ENCODE data around the gene SCUBE3.

Gene SCUBE3

DNA sequence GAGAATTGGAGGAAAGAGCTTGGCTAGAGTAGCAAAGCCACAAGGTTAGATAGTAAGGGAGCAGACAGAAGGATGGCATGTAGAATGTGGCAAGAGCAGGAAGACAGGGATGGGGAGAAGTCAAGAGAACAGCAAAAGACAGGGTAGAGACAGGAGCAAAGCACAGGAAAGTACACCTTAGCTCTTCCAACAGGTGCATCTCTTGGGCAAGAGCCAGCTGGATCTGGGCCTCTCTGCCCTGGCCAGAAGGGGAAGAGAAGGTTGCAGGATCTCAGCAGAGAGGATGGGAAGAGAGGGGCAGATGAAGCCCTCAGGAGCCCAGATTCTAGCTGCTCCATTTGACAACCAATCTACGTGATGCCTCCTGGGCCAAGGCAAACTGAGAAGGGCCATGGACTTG is 16.7 kb downstream of the SCUBE3 start:
- no peaks in the 10 kb centered on the region for H3K9me3 Mint-ChIP-seq
- no peaks in the 10 kb centered on the region for H3K36me3 Mint-ChIP-seq (ENCODE audit: low read depth)
- H3K27ac Mint-ChIP-seq, result no peak overlapping the region
- no peak overlapping the region for H3K4me3 Mint-ChIP-seq
- H3K27me3 Mint-ChIP-seq, result no peaks in the 10 kb centered on the region
- no peak for DNase-seq
- no peaks in the 10 kb centered on the region for H3K4me1 Mint-ChIP-seq (ENCODE audit: low read depth)

GRCh38 chr6:35230950-35231349 is 17.2 kb downstream of the SCUBE3 start:
- no peak for DNase-seq
- no peaks in the 10 kb centered on the region for H3K9me3 Mint-ChIP-seq
- no peaks in the 10 kb centered on the region for H3K4me1 Mint-ChIP-seq (ENCODE audit: low read depth)
- no peaks in the 10 kb centered on the region for H3K27me3 Mint-ChIP-seq
- H3K36me3 Mint-ChIP-seq (ENCODE audit: low read depth), result no peaks in the 10 kb centered on the region
- no peak overlapping the region for H3K27ac Mint-ChIP-seq
- no peak overlapping the region for H3K4me3 Mint-ChIP-seq

DNA sequence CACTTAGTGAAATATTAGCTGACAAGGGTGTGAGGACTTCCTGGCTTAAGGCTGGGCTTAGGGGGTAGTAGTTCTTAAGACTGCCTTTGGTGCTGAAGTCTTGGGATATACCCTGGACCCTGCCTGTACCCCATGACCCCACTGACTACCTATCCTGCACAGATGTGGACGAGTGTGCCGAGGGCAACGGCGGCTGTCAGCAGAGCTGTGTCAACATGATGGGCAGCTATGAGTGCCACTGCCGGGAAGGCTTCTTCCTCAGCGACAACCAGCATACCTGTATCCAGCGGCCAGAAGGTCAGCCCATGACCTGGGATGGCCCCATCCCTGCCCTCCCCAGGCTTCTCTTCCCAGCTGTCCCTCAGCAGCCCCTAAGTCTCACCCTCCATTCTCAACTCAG is 17.8 kb downstream of the SCUBE3 start:
- DNase-seq, result no peak
- Mint-ChIP-seq H3K4me1 (ENCODE audit: low read depth) (no peaks in the 10 kb centered on the region), H3K27me3 (no peaks in the 10 kb centered on the region), H3K9me3 (no peaks in the 10 kb centered on the region), H3K36me3 (ENCODE audit: low read depth) (no peaks in the 10 kb centered on the region), H3K4me3 (no peak overlapping the region), H3K27ac (no peak overlapping the region)

DNA sequence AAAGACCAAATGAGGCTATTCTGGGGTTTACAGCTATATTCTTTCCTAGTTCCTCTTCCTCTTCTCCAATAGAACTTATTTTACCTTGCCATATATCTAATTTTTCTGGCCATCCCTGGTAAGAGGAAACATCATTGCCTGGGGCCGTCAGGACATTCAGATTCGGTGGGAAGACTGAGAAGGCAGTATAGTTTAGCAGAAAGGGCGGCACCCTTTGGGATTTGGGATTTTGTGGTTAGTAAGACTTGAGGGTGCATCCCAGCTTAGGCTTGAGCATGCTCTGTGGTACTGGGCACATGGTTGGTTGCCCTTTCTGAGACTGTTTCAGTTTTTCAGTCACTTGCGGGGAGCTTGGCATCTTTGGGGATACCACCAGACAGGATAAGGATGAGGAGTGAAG is 21.1 kb downstream of the SCUBE3 start:
- H3K36me3 Mint-ChIP-seq (ENCODE audit: low read depth), result no peaks in the 10 kb centered on the region
- DNase-seq, result no peak
- H3K27me3 Mint-ChIP-seq, result no peaks in the 10 kb centered on the region
- no peaks in the 10 kb centered on the region for H3K9me3 Mint-ChIP-seq
- H3K4me1 Mint-ChIP-seq (ENCODE audit: low read depth), result no peaks in the 10 kb centered on the region
- no peak overlapping the region for H3K27ac Mint-ChIP-seq
- no peak overlapping the region for H3K4me3 Mint-ChIP-seq

GRCh38 chr6:35236223-35236622 is 22.5 kb downstream of the SCUBE3 start:
- Mint-ChIP-seq H3K27ac (no peak overlapping the region), H3K36me3 (ENCODE audit: low read depth) (no peaks in the 10 kb centered on the region), H3K9me3 (no peaks in the 10 kb centered on the region), H3K27me3 (no peaks in the 10 kb centered on the region), H3K4me1 (ENCODE audit: low read depth) (peaks cover 1% of the 10 kb centered on the region), H3K4me3 (no peak overlapping the region)
- no peak for DNase-seq

GRCh38 chr6:35237476-35237875 is 23.7 kb downstream of the SCUBE3 start:
- Mint-ChIP-seq H3K9me3 (no peaks in the 10 kb centered on the region), H3K27me3 (no peaks in the 10 kb centered on the region), H3K4me3 (no peak overlapping the region), H3K36me3 (ENCODE audit: low read depth) (no peaks in the 10 kb centered on the region), H3K4me1 (ENCODE audit: low read depth) (peaks cover 1% of the 10 kb centered on the region), H3K27ac (no peak overlapping the region)
- DNase-seq, result no peak

GRCh38 chr6:35238843-35239289 is 25.1 kb downstream of the SCUBE3 start:
- H3K4me3 Mint-ChIP-seq, result no peak overlapping the region
- no peaks in the 10 kb centered on the region for H3K9me3 Mint-ChIP-seq
- peaks cover 1% of the 10 kb centered on the region for H3K4me1 Mint-ChIP-seq (ENCODE audit: low read depth)
- no peaks in the 10 kb centered on the region for H3K27me3 Mint-ChIP-seq
- DNase-seq, result no peak
- no peak overlapping the region for H3K27ac Mint-ChIP-seq
- no peaks in the 10 kb centered on the region for H3K36me3 Mint-ChIP-seq (ENCODE audit: low read depth)

DNA sequence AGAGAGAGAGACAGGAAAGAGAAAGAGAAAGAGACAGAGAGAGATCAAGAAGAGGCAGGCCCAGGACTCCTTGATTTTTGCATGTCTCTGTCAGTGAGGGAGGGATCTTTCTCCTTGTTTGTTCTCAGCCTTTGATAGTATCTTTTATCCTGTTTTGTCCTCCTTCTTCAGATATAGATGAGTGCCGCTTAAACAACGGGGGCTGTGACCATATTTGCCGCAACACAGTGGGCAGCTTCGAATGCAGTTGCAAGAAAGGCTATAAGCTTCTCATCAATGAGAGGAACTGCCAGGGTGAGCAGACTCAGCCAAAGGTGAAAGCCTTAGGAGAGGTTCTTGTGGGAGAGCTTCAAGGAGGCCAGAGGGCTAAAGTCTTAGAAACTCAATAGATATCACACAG is 25.8 kb downstream of the SCUBE3 start:
- peaks cover 1% of the 10 kb centered on the region for H3K4me1 Mint-ChIP-seq (ENCODE audit: low read depth)
- H3K36me3 Mint-ChIP-seq (ENCODE audit: low read depth), result peaks cover 3% of the 10 kb centered on the region
- DNase-seq, result no peak
- H3K9me3 Mint-ChIP-seq, result no peaks in the 10 kb centered on the region
- H3K27me3 Mint-ChIP-seq, result no peaks in the 10 kb centered on the region
- H3K4me3 Mint-ChIP-seq, result no peak overlapping the region
- no peak overlapping the region for H3K27ac Mint-ChIP-seq

DNA sequence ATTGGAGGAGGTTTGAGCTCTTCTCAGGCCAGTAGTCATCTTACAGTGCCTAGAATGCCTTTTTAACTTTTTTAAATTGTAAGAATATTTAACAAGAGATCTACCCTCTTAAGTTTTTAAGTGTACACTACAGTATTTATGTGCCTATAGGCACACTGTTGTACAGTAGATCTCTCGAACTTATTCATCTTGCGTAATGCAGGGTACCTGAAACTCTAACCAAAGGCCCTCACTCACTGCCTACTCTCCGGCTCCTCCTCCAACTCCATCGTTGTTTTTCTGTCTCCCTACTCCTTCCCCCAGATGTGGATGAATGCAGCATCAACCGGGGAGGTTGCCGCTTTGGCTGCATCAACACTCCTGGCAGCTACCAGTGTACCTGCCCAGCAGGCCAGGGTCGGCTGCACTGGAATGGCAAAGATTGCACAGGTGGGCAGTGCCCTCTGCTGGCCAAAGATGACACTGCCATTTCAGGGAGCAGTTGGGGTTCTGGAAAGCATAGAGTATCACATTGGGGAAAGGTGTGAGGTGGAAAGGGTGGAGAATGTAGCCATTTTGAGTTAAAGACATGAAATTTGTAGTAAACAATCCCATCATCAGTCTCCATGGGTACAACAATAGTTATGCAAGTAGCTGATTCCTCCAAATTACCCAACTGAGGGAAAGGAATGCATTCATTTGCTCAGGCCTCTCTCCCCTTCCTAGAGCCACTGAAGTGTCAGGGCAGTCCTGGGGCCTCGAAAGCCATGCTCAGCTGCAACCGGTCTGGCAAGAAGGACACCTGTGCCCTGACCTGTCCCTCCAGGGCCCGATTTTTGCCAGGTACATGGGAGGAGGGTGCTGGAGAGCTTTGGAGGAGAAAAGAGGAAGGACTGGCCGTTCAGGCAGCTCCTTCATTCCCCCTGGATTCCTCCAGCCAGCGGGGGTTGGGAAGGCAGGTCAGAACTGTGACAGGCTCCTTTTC is 27.4 kb downstream of the SCUBE3 start:
- peak; percentile 86 for DNase-seq
- H3K4me3 Mint-ChIP-seq, result no peak overlapping the region
- H3K27me3 Mint-ChIP-seq, result no peaks in the 10 kb centered on the region
- H3K27ac Mint-ChIP-seq, result no peak overlapping the region
- no peaks in the 10 kb centered on the region for H3K9me3 Mint-ChIP-seq
- peaks cover 1% of the 10 kb centered on the region for H3K4me1 Mint-ChIP-seq (ENCODE audit: low read depth)
- peaks cover 7% of the 10 kb centered on the region for H3K36me3 Mint-ChIP-seq (ENCODE audit: low read depth)

DNA sequence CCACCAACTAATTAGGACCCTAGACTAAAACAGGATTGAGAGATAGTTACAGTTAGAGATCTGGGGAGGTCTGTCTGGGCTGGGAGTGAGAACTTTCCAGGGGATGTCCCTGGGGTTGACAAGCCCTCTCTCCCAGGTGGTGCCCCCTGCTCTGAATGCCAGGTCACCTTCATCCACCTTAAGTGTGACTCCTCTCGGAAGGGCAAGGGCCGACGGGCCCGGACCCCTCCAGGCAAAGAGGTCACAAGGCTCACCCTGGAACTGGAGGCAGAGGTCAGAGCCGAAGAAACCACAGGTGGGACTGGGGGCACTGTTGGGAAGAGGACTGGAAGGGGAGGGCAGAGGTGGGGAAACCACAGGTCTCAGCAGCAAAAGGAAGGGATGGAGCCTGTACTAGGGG is 28.7 kb downstream of the SCUBE3 start:
- peaks cover 1% of the 10 kb centered on the region for H3K4me1 Mint-ChIP-seq (ENCODE audit: low read depth)

DNA sequence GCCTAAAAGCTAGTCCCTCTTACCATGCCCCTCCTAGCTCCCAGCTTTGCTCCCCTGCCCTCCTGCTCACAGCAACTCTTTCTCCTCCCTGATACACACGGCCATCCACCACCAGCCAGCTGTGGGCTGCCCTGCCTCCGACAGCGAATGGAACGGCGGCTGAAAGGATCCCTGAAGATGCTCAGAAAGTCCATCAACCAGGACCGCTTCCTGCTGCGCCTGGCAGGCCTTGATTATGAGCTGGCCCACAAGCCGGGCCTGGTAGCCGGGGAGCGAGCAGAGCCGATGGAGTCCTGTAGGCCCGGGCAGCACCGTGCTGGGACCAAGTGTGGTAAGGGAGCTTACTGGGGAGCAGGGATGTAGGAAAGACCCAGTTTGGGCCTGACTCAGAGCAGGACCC is 29.1 kb downstream of the SCUBE3 start:
- H3K27ac Mint-ChIP-seq, result no peak overlapping the region
- peaks cover 7% of the 10 kb centered on the region for H3K36me3 Mint-ChIP-seq (ENCODE audit: low read depth)
- DNase-seq, result no peak
- no peak overlapping the region for H3K4me3 Mint-ChIP-seq
- peaks cover 6% of the 10 kb centered on the region for H3K4me1 Mint-ChIP-seq (ENCODE audit: low read depth)
- no peaks in the 10 kb centered on the region for H3K27me3 Mint-ChIP-seq
- no peaks in the 10 kb centered on the region for H3K9me3 Mint-ChIP-seq

More for the DNA sequence above, 28.7 kb downstream of the SCUBE3 start:
- Mint-ChIP-seq H3K27ac (no peak overlapping the region), H3K27me3 (no peaks in the 10 kb centered on the region), H3K9me3 (no peaks in the 10 kb centered on the region), H3K4me3 (no peak overlapping the region), H3K36me3 (ENCODE audit: low read depth) (peaks cover 7% of the 10 kb centered on the region)
- no peak for DNase-seq

- H3K4me1 Mint-ChIP-seq (ENCODE audit: low read depth), result peaks cover 11% of the 10 kb centered on the region
- H3K27me3 Mint-ChIP-seq, result no peaks in the 10 kb centered on the region
- H3K4me3 Mint-ChIP-seq, result no peak overlapping the region
- no peak overlapping the region for H3K27ac Mint-ChIP-seq
- H3K9me3 Mint-ChIP-seq, result no peaks in the 10 kb centered on the region
- no peak for DNase-seq
- H3K36me3 Mint-ChIP-seq (ENCODE audit: low read depth), result peaks cover 7% of the 10 kb centered on the region
Measured at GRCh38 chr6:35243386-35243958, 29.7 kb downstream of the SCUBE3 start.

GRCh38 chr6:35244551-35244950 is 30.8 kb downstream of the SCUBE3 start:
- Mint-ChIP-seq H3K27me3 (no peaks in the 10 kb centered on the region), H3K36me3 (ENCODE audit: low read depth) (peaks cover 7% of the 10 kb centered on the region), H3K27ac (no peak overlapping the region), H3K4me1 (ENCODE audit: low read depth) (peaks cover 15% of the 10 kb centered on the region), H3K4me3 (no peak overlapping the region), H3K9me3 (no peaks in the 10 kb centered on the region)
- no peak for DNase-seq

- no peak for DNase-seq
- no peaks in the 10 kb centered on the region for H3K27me3 Mint-ChIP-seq
- H3K27ac Mint-ChIP-seq, result peak overlapping the region; percentile 10
- no peaks in the 10 kb centered on the region for H3K9me3 Mint-ChIP-seq
- H3K4me3 Mint-ChIP-seq, result no peak overlapping the region
- peaks cover 7% of the 10 kb centered on the region for H3K36me3 Mint-ChIP-seq (ENCODE audit: low read depth)
- H3K4me1 Mint-ChIP-seq (ENCODE audit: low read depth), result peaks cover 14% of the 10 kb centered on the region
Measured at GRCh38 chr6:35247642-35248231, 34.0 kb downstream of the SCUBE3 start.

GRCh38 chr6:35248300-35248699 is 34.5 kb downstream of the SCUBE3 start:
- no peak for DNase-seq
- Mint-ChIP-seq H3K4me1 (ENCODE audit: low read depth) (peaks cover 14% of the 10 kb centered on the region), H3K36me3 (ENCODE audit: low read depth) (peaks cover 7% of the 10 kb centered on the region), H3K27ac (peak overlapping the region; percentile 59), H3K27me3 (no peaks in the 10 kb centered on the region), H3K9me3 (no peaks in the 10 kb centered on the region), H3K4me3 (no peak overlapping the region)

Data from activated T-cell treated with anti-CD3 and anti-CD28 coated beads, Interleukin-2, amount 50 U/mL, for 24 hours (primary cell).